Measurements from ENCODE around the gene TSHZ2.

DNA sequence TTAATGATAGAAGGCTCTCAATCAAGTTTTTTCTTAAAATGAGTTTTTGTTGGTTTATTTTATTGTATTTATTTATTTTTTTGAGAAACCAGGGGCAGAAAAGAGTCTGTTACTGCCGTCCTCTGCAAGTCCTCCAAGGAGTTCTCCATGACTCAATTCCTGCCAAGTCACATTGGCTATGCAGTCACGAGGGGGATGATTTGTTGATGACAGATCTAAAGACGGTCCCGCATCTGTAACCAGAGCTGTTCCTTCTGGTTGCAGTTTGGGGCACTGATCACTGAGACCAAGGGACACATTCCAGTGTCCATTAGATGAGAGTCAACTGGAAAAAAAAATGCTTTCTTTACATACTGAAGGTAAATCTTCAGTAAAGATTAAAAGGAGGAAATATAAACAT is 13.9 kb upstream of the TSHZ2 start:
- TF ChIP-seq, protein P1, sequence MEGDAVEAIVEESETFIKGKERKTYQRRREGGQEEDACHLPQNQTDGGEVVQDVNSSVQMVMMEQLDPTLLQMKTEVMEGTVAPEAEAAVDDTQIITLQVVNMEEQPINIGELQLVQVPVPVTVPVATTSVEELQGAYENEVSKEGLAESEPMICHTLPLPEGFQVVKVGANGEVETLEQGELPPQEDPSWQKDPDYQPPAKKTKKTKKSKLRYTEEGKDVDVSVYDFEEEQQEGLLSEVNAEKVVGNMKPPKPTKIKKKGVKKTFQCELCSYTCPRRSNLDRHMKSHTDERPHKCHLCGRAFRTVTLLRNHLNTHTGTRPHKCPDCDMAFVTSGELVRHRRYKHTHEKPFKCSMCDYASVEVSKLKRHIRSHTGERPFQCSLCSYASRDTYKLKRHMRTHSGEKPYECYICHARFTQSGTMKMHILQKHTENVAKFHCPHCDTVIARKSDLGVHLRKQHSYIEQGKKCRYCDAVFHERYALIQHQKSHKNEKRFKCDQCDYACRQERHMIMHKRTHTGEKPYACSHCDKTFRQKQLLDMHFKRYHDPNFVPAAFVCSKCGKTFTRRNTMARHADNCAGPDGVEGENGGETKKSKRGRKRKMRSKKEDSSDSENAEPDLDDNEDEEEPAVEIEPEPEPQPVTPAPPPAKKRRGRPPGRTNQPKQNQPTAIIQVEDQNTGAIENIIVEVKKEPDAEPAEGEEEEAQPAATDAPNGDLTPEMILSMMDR (IDR thresholded peaks at IDR 0.05), result no peak
- TF ChIP-seq EZH2 (IDR thresholded peaks at IDR 0.05; ENCODE audit: borderline replicate concordance, insufficient read depth, low read depth, low read length, poor library complexity, severe bottlenecking), result no peak
